ENCODE results near the gene TMEM87A.
A peak's percentile ranks its signal among the peaks of the same experiment; 100 is the strongest.

TMEM87A gene

GRCh38 chr15:42289166-42289565 is 15.9 kb upstream of the TMEM87A start:
- no peak overlapping the region for H2AK5ac ChIP-seq (ENCODE audit: low read length)
- H4K8ac ChIP-seq (ENCODE audit: low read depth, low read length), result no peak overlapping the region
- no peaks in the 10 kb centered on the region for H3K9me3 ChIP-seq (ENCODE audit: insufficient read depth, low read depth, low read length)
- no peak overlapping the region for H3K4ac ChIP-seq (ENCODE audit: low read depth, low read length)
- no peak overlapping the region for H2BK120ac ChIP-seq (ENCODE audit: insufficient read depth, low read length, poor library complexity)
- no peak overlapping the region for H3K27ac ChIP-seq (ENCODE audit: low read depth, low read length)
- no peak overlapping the region for H3K9ac ChIP-seq (ENCODE audit: low read length)
- H3K27me3 ChIP-seq (ENCODE audit: insufficient read depth, low read length), result no peaks in the 10 kb centered on the region
- no peaks in the 10 kb centered on the region for H3K79me1 ChIP-seq (ENCODE audit: low read length)
- DNase-seq, result no peak
- no peaks in the 10 kb centered on the region for H3K79me2 ChIP-seq (ENCODE audit: control insufficient read depth, insufficient read depth, low read length, poor library complexity)
- no peaks in the 10 kb centered on the region for H3K4me1 ChIP-seq (ENCODE audit: control insufficient read depth in 1 of 2, insufficient read depth in 2 of 2, low read length in 2 of 2)
- WGBS (ENCODE audit: extremely low coverage, insufficient coverage, insufficient read length), result no CpG with 5 or more reads among the region's 1 CpG
- H2BK12ac ChIP-seq (ENCODE audit: low read length), result no peak overlapping the region
- no peak overlapping the region for H3K4me3 ChIP-seq (ENCODE audit: low read depth, low read length)
- no peak overlapping the region for H3K23ac ChIP-seq (ENCODE audit: low read length)
- no peaks in the 10 kb centered on the region for H3K36me3 ChIP-seq (ENCODE audit: control insufficient read depth in 1 of 2, insufficient read depth in 2 of 2, low read length in 2 of 2)
- H3K14ac ChIP-seq (ENCODE audit: low read length), result no peak overlapping the region
- no peak overlapping the region for H2AFZ ChIP-seq (ENCODE audit: insufficient read depth, low read length, poor library complexity)
- no peak overlapping the region for H4K12ac ChIP-seq (ENCODE audit: low read depth, low read length)
- no peak overlapping the region for H3K18ac ChIP-seq (ENCODE audit: low read length)
- no peak overlapping the region for H3K4me2 ChIP-seq (ENCODE audit: low read length)
- H4K91ac ChIP-seq (ENCODE audit: low read depth, low read length), result no peak overlapping the region
- H2BK5ac ChIP-seq (ENCODE audit: low read depth, low read length, poor library complexity), result no peak overlapping the region

- WGBS (ENCODE audit: extremely low coverage, insufficient coverage, insufficient read length), result no CpG with 5 or more reads among the region's 4 CpGs
- no peak for DNase-seq
These were observed 14.7 kb upstream of the TMEM87A start for GRCh38 chr15:42287931-42288330.

GRCh38 chr15:42286445-42287029 is 13.3 kb upstream of the TMEM87A start:
- Histone ChIP-seq H2AFZ (ENCODE audit: insufficient read depth, low read length, poor library complexity) (no peak overlapping the region), H2BK5ac (ENCODE audit: low read depth, low read length, poor library complexity) (no peak overlapping the region), H3K79me1 (ENCODE audit: low read length) (no peaks in the 10 kb centered on the region), H4K8ac (ENCODE audit: low read depth, low read length) (no peak overlapping the region), H3K9me3 (ENCODE audit: insufficient read depth, low read depth, low read length) (no peaks in the 10 kb centered on the region), H3K4me2 (ENCODE audit: low read length) (no peak overlapping the region), H3K18ac (ENCODE audit: low read length) (no peak overlapping the region), H3K23ac (ENCODE audit: low read length) (no peak overlapping the region), H2BK120ac (ENCODE audit: insufficient read depth, low read length, poor library complexity) (no peak overlapping the region), H4K12ac (ENCODE audit: low read depth, low read length) (no peak overlapping the region), H3K27ac (ENCODE audit: low read depth, low read length) (no peak overlapping the region), H3K36me3 (ENCODE audit: control insufficient read depth in 1 of 2, insufficient read depth in 2 of 2, low read length in 2 of 2) (peaks cover 0 to 3% of the 10 kb centered on the region in 2 experiments), H3K4ac (ENCODE audit: low read depth, low read length) (no peak overlapping the region), H4K91ac (ENCODE audit: low read depth, low read length) (no peak overlapping the region), H3K4me3 (ENCODE audit: low read depth, low read length) (no peak overlapping the region), H3K4me1 (ENCODE audit: control insufficient read depth in 1 of 2, insufficient read depth in 2 of 2, low read length in 2 of 2) (no peaks in the 10 kb centered on the region), H3K9ac (ENCODE audit: low read length) (no peak overlapping the region), H3K27me3 (ENCODE audit: insufficient read depth, low read length) (no peaks in the 10 kb centered on the region), H2AK5ac (ENCODE audit: low read length) (no peak overlapping the region), H2BK12ac (ENCODE audit: low read length) (no peak overlapping the region), H3K14ac (ENCODE audit: low read length) (no peak overlapping the region), H3K79me2 (ENCODE audit: control insufficient read depth, insufficient read depth, low read length, poor library complexity) (no peaks in the 10 kb centered on the region)
- no CpG with 5 or more reads among the region's 4 CpGs for WGBS (ENCODE audit: extremely low coverage, insufficient coverage, insufficient read length)
- peak in 1 of 2 donors; percentile 4 for DNase-seq

More at GRCh38 chr15:42287931-42288330, 14.7 kb upstream of the TMEM87A start:
- Histone ChIP-seq H2AK5ac (ENCODE audit: low read length) (no peak overlapping the region), H4K91ac (ENCODE audit: low read depth, low read length) (no peak overlapping the region), H2BK12ac (ENCODE audit: low read length) (no peak overlapping the region), H2BK5ac (ENCODE audit: low read depth, low read length, poor library complexity) (no peak overlapping the region), H3K79me2 (ENCODE audit: control insufficient read depth, insufficient read depth, low read length, poor library complexity) (no peaks in the 10 kb centered on the region), H3K4me1 (ENCODE audit: control insufficient read depth in 1 of 2, insufficient read depth in 2 of 2, low read length in 2 of 2) (no peaks in the 10 kb centered on the region), H3K9ac (ENCODE audit: low read length) (no peak overlapping the region), H3K23ac (ENCODE audit: low read length) (no peak overlapping the region), H3K14ac (ENCODE audit: low read length) (no peak overlapping the region), H2BK120ac (ENCODE audit: insufficient read depth, low read length, poor library complexity) (no peak overlapping the region), H3K4ac (ENCODE audit: low read depth, low read length) (no peak overlapping the region), H3K18ac (ENCODE audit: low read length) (no peak overlapping the region), H3K4me2 (ENCODE audit: low read length) (no peak overlapping the region), H3K36me3 (ENCODE audit: control insufficient read depth in 1 of 2, insufficient read depth in 2 of 2, low read length in 2 of 2) (peaks cover 0 to 3% of the 10 kb centered on the region in 2 experiments), H2AFZ (ENCODE audit: insufficient read depth, low read length, poor library complexity) (no peak overlapping the region), H4K12ac (ENCODE audit: low read depth, low read length) (no peak overlapping the region), H3K27ac (ENCODE audit: low read depth, low read length) (no peak overlapping the region), H3K9me3 (ENCODE audit: insufficient read depth, low read depth, low read length) (no peaks in the 10 kb centered on the region), H3K4me3 (ENCODE audit: low read depth, low read length) (no peak overlapping the region), H3K27me3 (ENCODE audit: insufficient read depth, low read length) (no peaks in the 10 kb centered on the region), H4K8ac (ENCODE audit: low read depth, low read length) (no peak overlapping the region), H3K79me1 (ENCODE audit: low read length) (no peaks in the 10 kb centered on the region)

- Histone ChIP-seq H4K8ac (ENCODE audit: low read depth, low read length) (no peak overlapping the region), H2BK5ac (ENCODE audit: low read depth, low read length, poor library complexity) (no peak overlapping the region), H3K14ac (ENCODE audit: low read length) (no peak overlapping the region), H3K4me3 (ENCODE audit: low read depth, low read length) (no peak overlapping the region), H4K91ac (ENCODE audit: low read depth, low read length) (no peak overlapping the region), H3K9ac (ENCODE audit: low read length) (peak overlapping the region; percentile 60), H3K27me3 (ENCODE audit: insufficient read depth, low read length) (no peaks in the 10 kb centered on the region), H3K27ac (ENCODE audit: low read depth, low read length) (no peak overlapping the region), H4K12ac (ENCODE audit: low read depth, low read length) (no peak overlapping the region), H2BK12ac (ENCODE audit: low read length) (no peak overlapping the region), H3K4ac (ENCODE audit: low read depth, low read length) (no peak overlapping the region), H3K4me2 (ENCODE audit: low read length) (no peak overlapping the region), H3K9me3 (ENCODE audit: insufficient read depth, low read depth, low read length) (no peaks in the 10 kb centered on the region), H3K36me3 (ENCODE audit: control insufficient read depth in 1 of 2, insufficient read depth in 2 of 2, low read length in 2 of 2) (peaks cover 2 to 7% of the 10 kb centered on the region in 2 experiments), H2AK5ac (ENCODE audit: low read length) (no peak overlapping the region), H3K18ac (ENCODE audit: low read length) (no peak overlapping the region), H3K4me1 (ENCODE audit: control insufficient read depth in 1 of 2, insufficient read depth in 2 of 2, low read length in 2 of 2) (no peaks in the 10 kb centered on the region), H3K23ac (ENCODE audit: low read length) (no peak overlapping the region), H2AFZ (ENCODE audit: insufficient read depth, low read length, poor library complexity) (no peak overlapping the region), H2BK120ac (ENCODE audit: insufficient read depth, low read length, poor library complexity) (no peak overlapping the region), H3K79me2 (ENCODE audit: control insufficient read depth, insufficient read depth, low read length, poor library complexity) (no peaks in the 10 kb centered on the region), H3K79me1 (ENCODE audit: low read length) (no peaks in the 10 kb centered on the region)
- no peak for DNase-seq
- WGBS (ENCODE audit: extremely low coverage, insufficient coverage, insufficient read length), result no CpG with 5 or more reads among the region's 1 CpG
These were observed 11.8 kb upstream of the TMEM87A start for GRCh38 chr15:42285034-42285433.

Data from trophoblast cell (in vitro differentiated cells and primary cell).